HEK293 (cell line): ENCODE results near the gene FBXW5.

Experiments
- CTCF ChIA-PET: fragments of 350-600 bp; formaldehyde crosslinking; extraction: SDS; loops from one replicate; lab custom pipeline; 2021; ENCODE audit warnings: antibody characterized with exemption; lab: Yijun Ruan, JAX
- POLR2A ChIA-PET: fragments of 300-600 bp; formaldehyde crosslinking; extraction: SDS; loops from one replicate; lab custom pipeline; 2020; ENCODE audit warnings: antibody characterized with exemption, inconsistent platforms; lab: Yijun Ruan, JAX
- H3K27ac ChIP-seq: fragments of 200-500 bp; sonication (Bioruptor generic); 2 replicates; pipeline ENCODE4 v1.5.1; 2014; ENCODE audit warnings: low read depth, low read length, control low read depth, inconsistent platforms; ENCODE audit errors: extremely low read depth
- H3K36me3 ChIP-seq, 2 experiments: fragments of 200-500 bp in 1 of 2; sonication (Bioruptor generic) in 1 of 2; 1 replicate in 1 of 2; 2 replicates in 1 of 2; pipeline ENCODE4 v1.5.1; 2014 to 2017; ENCODE audit warnings: inconsistent platforms in 2 of 2, low read length in 2 of 2; ENCODE audit not compliant: control insufficient read depth in 2 of 2, insufficient read depth in 1 of 2
- H3K4me1 ChIP-seq: fragments of 200-500 bp; sonication (Bioruptor generic); 2 replicates; pipeline ENCODE4 v1.5.1; 2014; ENCODE audit warnings: mild to moderate bottlenecking, low read length, inconsistent platforms; ENCODE audit not compliant: control insufficient read depth, insufficient read depth
- H3K4me3 ChIP-seq: 2 replicates; pipeline ENCODE4 v1.5.1; 2011; ENCODE audit warnings: low read depth, mild to moderate bottlenecking, control low read depth, low read length, moderate library complexity
- H3K9me3 ChIP-seq: fragments of 200-500 bp; sonication (Bioruptor generic); 2 replicates; pipeline ENCODE4 v1.5.1; 2014; ENCODE audit warnings: low read depth, low read length, inconsistent platforms; ENCODE audit not compliant: control insufficient read depth, insufficient read depth
- IKZF3 ChIP-seq: fragments of 450-650 bp; IDR thresholded peaks from 2 replicates; pipeline ENCODE4 v1.5.0; 2018; ENCODE audit warnings: missing biosample characterization, mild to moderate bottlenecking, missing genetic modification characterization, moderate library complexity
- KLF16 ChIP-seq: fragments of 450-650 bp; formaldehyde crosslinking; IDR thresholded peaks from 2 replicates; pipeline ENCODE4 v1.5.1; 2017; ENCODE audit warnings: missing biosample characterization, missing genetic modification characterization
- KLF7 ChIP-seq: fragments of 450-650 bp; formaldehyde crosslinking; IDR thresholded peaks from 2 replicates; pipeline ENCODE4 v1.5.1; 2016; ENCODE audit warnings: missing biosample characterization, missing genetic modification characterization, borderline replicate concordance
- KLF8 ChIP-seq: fragments of 450-650 bp; formaldehyde crosslinking; IDR thresholded peaks from 2 replicates; pipeline ENCODE4 v1.5.1; 2016; ENCODE audit warnings: missing biosample characterization, missing genetic modification characterization
- MZF1 ChIP-seq: fragments of 450-650 bp; formaldehyde crosslinking; IDR thresholded peaks from 2 replicates; pipeline ENCODE4 v1.5.1; 2017; ENCODE audit warnings: missing biosample characterization, missing genetic modification characterization, borderline replicate concordance
- PRDM10 ChIP-seq: fragments of 450-650 bp; formaldehyde crosslinking; IDR thresholded peaks from 2 replicates; pipeline ENCODE4 v1.5.1; 2016; ENCODE audit warnings: missing biosample characterization, missing genetic modification characterization
- SCRT1 ChIP-seq: fragments of 450-650 bp; formaldehyde crosslinking; IDR thresholded peaks from 2 replicates; pipeline ENCODE4 v1.5.1; 2016; ENCODE audit warnings: missing biosample characterization, missing genetic modification characterization, borderline replicate concordance
- SCRT2 ChIP-seq: fragments of 450-650 bp; formaldehyde crosslinking; IDR thresholded peaks from 2 replicates; pipeline ENCODE4 v1.5.1; 2016; ENCODE audit warnings: missing biosample characterization, missing genetic modification characterization
- ZNF157 ChIP-seq: fragments of 450-650 bp; formaldehyde crosslinking; IDR thresholded peaks from 2 replicates; pipeline ENCODE4 v1.5.1; 2016; ENCODE audit warnings: missing biosample characterization, missing genetic modification characterization
- ZNF175 ChIP-seq: fragments of 450-650 bp; formaldehyde crosslinking; IDR thresholded peaks from 2 replicates; pipeline ENCODE4 v1.5.1; 2016; ENCODE audit warnings: missing biosample characterization, missing genetic modification characterization
- ZNF354C ChIP-seq: fragments of 450-650 bp; formaldehyde crosslinking; IDR thresholded peaks from 2 replicates; pipeline ENCODE4 v1.5.1; 2016; ENCODE audit warnings: missing biosample characterization, missing genetic modification characterization, low read depth, borderline replicate concordance
- ZNF488 ChIP-seq: fragments of 450-650 bp; formaldehyde crosslinking; IDR thresholded peaks from 2 replicates; pipeline ENCODE4 v1.5.1; 2016; ENCODE audit warnings: missing biosample characterization, missing genetic modification characterization
- ZXDB ChIP-seq: fragments of 450-650 bp; formaldehyde crosslinking; IDR thresholded peaks from 2 replicates; pipeline ENCODE4 v1.5.1; 2016; ENCODE audit warnings: missing biosample characterization, missing genetic modification characterization
- TF ChIP-seq, protein P1 (sequence below): sonication (generic); formaldehyde crosslinking; IDR thresholded peaks from 2 replicates; pipeline ENCODE4 v1.8.1; 2022; ENCODE audit warnings: mild to moderate bottlenecking, moderate library complexity, missing genetic modification reagents
- TF ChIP-seq, protein P2 (sequence below): fragments of 450-650 bp; formaldehyde crosslinking; IDR thresholded peaks from 2 replicates; pipeline ENCODE4 v1.5.1; 2016; ENCODE audit warnings: missing biosample characterization, missing genetic modification characterization
- TF ChIP-seq, protein P3 (sequence below): fragments of 450-650 bp; formaldehyde crosslinking; IDR thresholded peaks from 2 replicates; pipeline ENCODE4 v1.5.1; 2016; ENCODE audit warnings: missing biosample characterization, missing genetic modification characterization, low read depth

Gene FBXW5

GRCh38 chr9:136941231-136942111 is 3.1 kb downstream of the FBXW5 start:
- Histone ChIP-seq H3K27ac (no peak overlapping the region), H3K9me3 (no peaks in the 10 kb centered on the region), H3K4me1 (no peaks in the 10 kb centered on the region), H3K4me3 (no peak overlapping the region), H3K36me3 (peaks cover 0 to 53% of the 10 kb centered on the region in 2 experiments; a peak in 1 of 3 replicates)
- POLR2A ChIA-PET = interaction anchor here (0.6 kb wide), 1 partner anchor 11 kb away, joined by 3 read pairs; no protein-coding TSS in a partner anchor
- peak; percentile 59; the same call in 1 of the 2 replicates for TF ChIP-seq ZNF157 (tag by site-specific recombination)
- TF ChIP-seq SCRT2 (tag by site-specific recombination) = peak; percentile 80
- TF ChIP-seq, protein P1, sequence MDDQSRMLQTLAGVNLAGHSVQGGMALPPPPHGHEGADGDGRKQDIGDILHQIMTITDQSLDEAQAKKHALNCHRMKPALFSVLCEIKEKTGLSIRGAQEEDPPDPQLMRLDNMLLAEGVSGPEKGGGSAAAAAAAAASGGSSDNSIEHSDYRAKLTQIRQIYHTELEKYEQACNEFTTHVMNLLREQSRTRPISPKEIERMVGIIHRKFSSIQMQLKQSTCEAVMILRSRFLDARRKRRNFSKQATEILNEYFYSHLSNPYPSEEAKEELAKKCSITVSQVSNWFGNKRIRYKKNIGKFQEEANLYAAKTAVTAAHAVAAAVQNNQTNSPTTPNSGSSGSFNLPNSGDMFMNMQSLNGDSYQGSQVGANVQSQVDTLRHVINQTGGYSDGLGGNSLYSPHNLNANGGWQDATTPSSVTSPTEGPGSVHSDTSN (CRISPR knock-in tag) = 0 out of 2 replicates have a peak, but pooled peaks have one; percentile 15
- no peak for TF ChIP-seq KLF7
- peak; percentile 65; the same call in 1 of the 2 replicates for TF ChIP-seq SCRT1 (tag by site-specific recombination)
- peak; percentile 31; the same call in 1 of the 2 replicates for TF ChIP-seq KLF8 (tag by site-specific recombination)
- TF ChIP-seq, protein P2, sequence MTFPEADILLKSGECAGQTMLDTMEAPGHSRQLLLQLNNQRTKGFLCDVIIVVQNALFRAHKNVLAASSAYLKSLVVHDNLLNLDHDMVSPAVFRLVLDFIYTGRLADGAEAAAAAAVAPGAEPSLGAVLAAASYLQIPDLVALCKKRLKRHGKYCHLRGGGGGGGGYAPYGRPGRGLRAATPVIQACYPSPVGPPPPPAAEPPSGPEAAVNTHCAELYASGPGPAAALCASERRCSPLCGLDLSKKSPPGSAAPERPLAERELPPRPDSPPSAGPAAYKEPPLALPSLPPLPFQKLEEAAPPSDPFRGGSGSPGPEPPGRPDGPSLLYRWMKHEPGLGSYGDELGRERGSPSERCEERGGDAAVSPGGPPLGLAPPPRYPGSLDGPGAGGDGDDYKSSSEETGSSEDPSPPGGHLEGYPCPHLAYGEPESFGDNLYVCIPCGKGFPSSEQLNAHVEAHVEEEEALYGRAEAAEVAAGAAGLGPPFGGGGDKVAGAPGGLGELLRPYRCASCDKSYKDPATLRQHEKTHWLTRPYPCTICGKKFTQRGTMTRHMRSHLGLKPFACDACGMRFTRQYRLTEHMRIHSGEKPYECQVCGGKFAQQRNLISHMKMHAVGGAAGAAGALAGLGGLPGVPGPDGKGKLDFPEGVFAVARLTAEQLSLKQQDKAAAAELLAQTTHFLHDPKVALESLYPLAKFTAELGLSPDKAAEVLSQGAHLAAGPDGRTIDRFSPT (tag by site-specific recombination) = peak; percentile 51
- TF ChIP-seq KLF16 (tag by site-specific recombination) = no peak
- CTCF ChIA-PET = interaction anchor here (0.7 kb wide), 1 partner anchor 9 kb away, joined by 3 read pairs; no protein-coding TSS in a partner anchor

DNA sequence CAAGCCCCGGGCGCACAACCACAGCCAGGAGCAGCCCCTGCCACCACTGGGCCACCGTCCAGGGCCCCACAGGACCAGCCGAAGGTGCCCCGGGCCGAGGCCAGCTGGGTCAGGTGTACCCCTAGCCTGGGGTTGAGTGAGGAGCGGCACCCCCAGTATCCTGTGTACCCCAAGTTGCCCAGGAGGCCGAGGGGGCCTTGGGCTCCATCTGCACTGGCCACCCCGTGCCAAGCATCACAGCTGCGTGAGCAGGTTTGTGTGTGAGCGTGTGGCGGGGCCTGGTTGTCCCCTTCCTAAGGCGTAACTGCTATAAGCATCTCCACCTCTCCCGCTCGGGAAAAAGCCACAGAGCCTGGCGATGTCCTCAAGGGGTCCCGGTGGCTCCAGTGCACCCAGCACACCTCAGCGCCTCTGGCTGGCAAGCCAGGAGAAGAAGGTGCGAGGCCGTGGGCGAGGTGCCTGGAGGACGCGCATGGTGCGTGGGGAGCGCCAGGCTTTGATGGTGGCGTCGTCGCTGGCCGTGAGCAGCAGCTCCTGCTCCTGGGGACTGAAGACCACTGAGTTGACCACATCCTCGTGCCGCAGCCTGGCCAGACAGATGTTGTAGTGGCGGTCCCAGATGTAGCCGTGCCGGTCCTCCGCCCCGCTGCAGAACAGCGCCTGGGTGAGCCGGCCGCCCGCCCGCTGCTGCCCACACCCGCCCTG is 3.9 kb downstream of the FBXW5 start:
- POLR2A ChIA-PET = no interaction called here
- TF ChIP-seq MZF1 (tag by site-specific recombination) (no peak), ZNF488 (tag by site-specific recombination) (no peak)
- TF ChIP-seq, protein P1 (CRISPR knock-in tag) = peak; percentile 10; the same call in 1 of the 2 replicates
- H3K36me3 ChIP-seq = peaks cover 0 to 53% of the 10 kb centered on the region in 2 experiments; a peak in 1 of 3 replicates
- no peaks in the 10 kb centered on the region for H3K4me1 ChIP-seq
- no peak overlapping the region for H3K27ac ChIP-seq
- no peak overlapping the region for H3K4me3 ChIP-seq
- no peaks in the 10 kb centered on the region for H3K9me3 ChIP-seq
- CTCF ChIA-PET = no interaction called here

GRCh38 chr9:136939996-136940525 is 4.5 kb downstream of the FBXW5 start:
- no peak overlapping the region for H3K27ac ChIP-seq
- ChIA-PET POLR2A (interaction anchor here (0.6 kb wide), 1 partner anchor 11 kb away, joined by 8 read pairs; no protein-coding TSS in a partner anchor), CTCF (no interaction called here)
- no peaks in the 10 kb centered on the region for H3K9me3 ChIP-seq
- H3K36me3 ChIP-seq = peaks cover 0 to 53% of the 10 kb centered on the region in 2 experiments; a peak in 1 of 3 replicates
- H3K4me1 ChIP-seq = no peaks in the 10 kb centered on the region
- H3K4me3 ChIP-seq = no peak overlapping the region
- TF ChIP-seq PRDM10 (tag by site-specific recombination) = no peak
- TF ChIP-seq ZXDB (tag by site-specific recombination) = no peak
- TF ChIP-seq, protein P3, sequence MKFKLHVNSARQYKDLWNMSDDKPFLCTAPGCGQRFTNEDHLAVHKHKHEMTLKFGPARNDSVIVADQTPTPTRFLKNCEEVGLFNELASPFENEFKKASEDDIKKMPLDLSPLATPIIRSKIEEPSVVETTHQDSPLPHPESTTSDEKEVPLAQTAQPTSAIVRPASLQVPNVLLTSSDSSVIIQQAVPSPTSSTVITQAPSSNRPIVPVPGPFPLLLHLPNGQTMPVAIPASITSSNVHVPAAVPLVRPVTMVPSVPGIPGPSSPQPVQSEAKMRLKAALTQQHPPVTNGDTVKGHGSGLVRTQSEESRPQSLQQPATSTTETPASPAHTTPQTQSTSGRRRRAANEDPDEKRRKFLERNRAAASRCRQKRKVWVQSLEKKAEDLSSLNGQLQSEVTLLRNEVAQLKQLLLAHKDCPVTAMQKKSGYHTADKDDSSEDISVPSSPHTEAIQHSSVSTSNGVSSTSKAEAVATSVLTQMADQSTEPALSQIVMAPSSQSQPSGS (tag by site-specific recombination) = no peak
- no peak for TF ChIP-seq ZNF354C (tag by site-specific recombination)
- TF ChIP-seq ZNF175 (tag by site-specific recombination) = no peak
- no peak for TF ChIP-seq IKZF3 (tag by site-specific recombination)
